HG03558 (cell line): Measurements from ENCODE around the gene PPP2R2B.

Experiments used
- ATAC-seq: cut with Tn5 transposase; IDR thresholded peaks from one replicate; pipeline ENCODE4 v1.9.1; 2021; ENCODE audit warnings: moderate number of reproducible peaks; ENCODE audit not compliant: unreplicated experiment; ENCODE audit errors: extremely low read depth

The PPP2R2B gene

DNA sequence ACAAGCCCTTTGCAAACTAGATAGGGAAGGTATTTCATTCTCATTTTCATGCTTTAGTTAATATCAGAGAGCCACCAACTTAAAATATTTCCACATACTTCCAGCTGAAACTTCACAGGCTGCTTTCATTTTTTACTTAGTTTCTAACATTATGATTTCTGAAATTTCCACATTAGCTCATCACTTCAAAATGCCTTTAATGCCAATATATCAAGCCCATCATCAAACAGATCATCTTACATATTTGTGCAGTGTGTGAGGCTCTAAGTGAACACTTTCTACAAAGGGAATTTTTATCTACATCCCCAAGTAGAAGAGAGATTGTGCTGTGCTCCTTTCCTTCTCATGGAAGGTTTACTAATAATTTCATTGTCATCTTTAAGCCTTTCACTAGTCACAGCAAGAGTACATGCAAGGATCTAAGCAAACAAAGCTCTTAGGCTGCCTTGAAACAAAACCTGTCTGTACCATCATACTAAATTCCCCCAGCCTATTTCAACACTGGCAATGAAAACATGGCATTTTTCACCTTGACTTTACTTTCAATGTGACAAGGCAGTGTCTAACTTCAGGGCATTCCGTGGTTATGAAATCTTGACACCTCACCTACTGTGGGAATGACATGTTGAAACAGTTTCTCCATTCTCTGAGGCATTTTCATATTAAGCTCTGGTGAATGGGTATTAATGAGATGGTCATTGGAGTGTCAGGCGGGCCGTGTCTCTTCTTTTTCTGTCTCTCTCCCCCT lies 45.4 kb downstream of the PPP2R2B start:
- no peak for ATAC-seq

- no peak for ATAC-seq
Measured at GRCh38 chr5:146828385-146828784, 50.2 kb downstream of the PPP2R2B start.

- no peak for ATAC-seq
Measured at GRCh38 chr5:146827901-146828300, 50.7 kb downstream of the PPP2R2B start.

DNA sequence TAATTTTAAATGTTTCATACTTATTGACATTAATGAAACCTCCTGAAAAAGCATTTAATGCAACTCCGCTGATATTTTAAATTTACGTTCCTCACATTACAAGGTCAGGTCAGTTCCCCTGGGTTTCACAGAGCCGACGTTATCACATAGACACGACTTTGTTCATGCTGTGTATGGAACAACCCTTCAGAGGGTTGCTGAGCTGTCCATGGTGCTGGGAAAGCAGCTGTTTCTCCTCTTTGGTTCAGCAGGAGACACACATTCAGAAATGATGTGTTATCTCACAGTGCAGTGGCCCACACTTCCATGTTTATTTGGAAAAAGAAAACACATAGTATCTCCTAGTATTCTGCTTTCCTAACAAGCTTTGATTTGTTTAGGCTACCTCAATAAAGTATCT lies 53.5 kb downstream of the PPP2R2B start:
- ATAC-seq, result no peak

- ATAC-seq, result no peak
Measured at GRCh38 chr5:146821732-146822131, 56.8 kb downstream of the PPP2R2B start.

- no peak for ATAC-seq
Measured at GRCh38 chr5:146820987-146821386, 57.6 kb downstream of the PPP2R2B start.

DNA sequence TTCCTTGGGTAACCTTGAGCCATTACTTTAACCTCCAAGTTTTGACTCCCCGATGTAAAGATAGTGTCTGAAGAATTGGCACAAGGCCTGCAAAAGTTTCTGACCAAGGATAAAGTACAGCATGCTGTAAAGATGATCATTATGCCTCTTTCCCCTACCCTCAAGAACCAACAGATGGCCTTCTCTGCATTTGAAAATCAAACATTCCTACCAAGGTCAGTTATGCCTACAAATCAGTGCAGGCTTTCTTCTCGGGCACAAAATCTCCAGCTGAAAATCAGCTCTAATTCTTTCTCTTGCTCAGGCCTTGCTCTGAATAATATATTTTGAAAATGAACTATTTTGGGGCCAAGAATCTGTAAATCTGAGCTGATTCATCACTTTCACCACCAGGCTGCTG lies 59.7 kb downstream of the PPP2R2B start:
- no peak for ATAC-seq

- no peak for ATAC-seq
Measured at GRCh38 chr5:146817973-146818372, 60.6 kb downstream of the PPP2R2B start.

DNA sequence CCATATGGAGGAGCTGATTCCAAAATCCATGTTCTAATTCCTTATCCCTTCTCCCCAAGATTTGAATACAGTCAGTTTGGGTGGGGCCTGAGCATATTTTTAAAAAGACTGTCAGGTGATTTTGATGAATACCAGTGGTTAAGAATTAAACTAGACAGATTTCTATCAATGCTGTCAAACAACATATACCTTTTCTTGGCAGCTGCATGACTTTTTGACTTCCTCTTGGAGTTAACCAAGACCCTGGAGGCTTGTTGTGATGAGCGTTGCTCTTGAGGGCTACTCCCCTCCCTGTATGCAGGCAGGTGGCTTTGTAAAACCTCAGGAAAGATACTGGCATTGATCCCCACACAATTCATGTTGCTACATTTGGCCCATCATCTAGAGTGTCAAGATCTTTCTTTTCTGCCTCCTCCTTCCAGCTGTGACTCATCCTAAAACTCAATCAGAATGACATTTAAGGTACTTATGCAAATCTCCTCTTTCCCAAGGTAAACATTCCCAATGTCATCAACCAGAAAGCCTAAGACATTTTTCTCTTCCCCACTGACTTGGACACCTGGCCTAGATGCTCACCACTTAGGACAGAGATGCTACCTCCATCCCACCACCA lies 61.7 kb downstream of the PPP2R2B start:
- no peak for ATAC-seq

DNA sequence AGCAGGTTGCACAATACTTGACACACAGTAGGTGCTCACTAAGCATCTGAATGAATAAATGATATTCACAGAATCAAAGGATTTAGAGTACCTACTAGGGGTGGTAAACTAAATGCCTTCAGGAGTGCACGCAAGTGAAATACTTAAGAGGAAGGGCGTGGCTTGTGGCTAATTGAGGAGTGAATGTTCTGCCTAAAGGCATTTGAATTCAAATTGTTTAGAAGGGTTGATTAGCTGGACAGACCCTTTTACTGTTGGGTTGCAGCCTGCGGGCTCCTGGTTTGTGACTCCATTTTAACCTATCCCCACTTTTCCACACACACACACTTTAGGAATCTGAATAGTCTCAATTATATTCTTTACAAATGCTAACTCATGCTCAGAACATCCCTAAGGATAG lies 63.1 kb downstream of the PPP2R2B start:
- no peak for ATAC-seq

- ATAC-seq, result no peak
Measured at GRCh38 chr5:146813346-146814157, 65.0 kb downstream of the PPP2R2B start.

- no peak for ATAC-seq
Measured at GRCh38 chr5:146805081-146805480, 73.5 kb downstream of the PPP2R2B start.

- ATAC-seq, result no peak
Measured at GRCh38 chr5:146802945-146803522, 75.5 kb downstream of the PPP2R2B start.

GRCh38 chr5:146799671-146800070 lies 78.9 kb downstream of the PPP2R2B start:
- ATAC-seq, result no peak

GRCh38 chr5:146799231-146799630 lies 79.3 kb downstream of the PPP2R2B start:
- no peak for ATAC-seq

DNA sequence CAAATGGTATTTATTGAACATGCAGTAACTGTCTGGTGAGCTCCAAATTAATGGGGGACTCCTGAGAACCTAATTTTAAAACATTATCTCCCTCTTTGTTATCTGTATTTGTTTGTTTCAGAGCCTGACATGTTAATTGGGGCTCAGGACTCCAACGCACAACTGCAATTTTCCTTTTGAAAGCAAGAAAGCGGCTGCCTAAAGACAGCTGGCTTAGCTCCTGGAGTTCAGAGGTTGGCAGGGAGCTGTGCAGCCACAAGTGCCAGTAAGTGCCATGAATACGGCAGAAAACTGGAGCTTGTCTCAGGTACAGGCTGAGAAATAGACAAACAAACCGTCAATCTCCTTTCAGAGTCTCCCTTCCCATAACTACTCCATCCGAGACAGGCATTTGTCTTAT lies 80.9 kb downstream of the PPP2R2B start:
- no peak for ATAC-seq

DNA sequence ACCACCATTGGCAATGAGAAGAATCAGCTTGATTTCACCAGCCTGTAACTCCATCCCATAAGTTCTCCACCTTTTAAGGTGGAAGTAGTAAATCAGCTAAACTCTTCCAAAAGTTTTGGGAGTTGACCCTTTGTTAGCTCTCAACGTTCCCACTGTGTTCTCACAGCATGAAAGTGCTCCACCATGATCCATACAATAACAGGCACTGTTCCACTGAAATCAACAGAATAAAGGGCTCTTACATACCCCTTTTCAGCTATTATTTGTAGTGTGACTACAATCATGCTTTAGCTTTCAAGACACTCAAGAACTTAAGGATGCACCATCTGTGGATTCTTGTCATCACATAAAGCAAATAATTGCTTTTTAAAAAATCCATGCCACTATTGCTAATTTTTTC lies 81.6 kb downstream of the PPP2R2B start:
- no peak for ATAC-seq

DNA sequence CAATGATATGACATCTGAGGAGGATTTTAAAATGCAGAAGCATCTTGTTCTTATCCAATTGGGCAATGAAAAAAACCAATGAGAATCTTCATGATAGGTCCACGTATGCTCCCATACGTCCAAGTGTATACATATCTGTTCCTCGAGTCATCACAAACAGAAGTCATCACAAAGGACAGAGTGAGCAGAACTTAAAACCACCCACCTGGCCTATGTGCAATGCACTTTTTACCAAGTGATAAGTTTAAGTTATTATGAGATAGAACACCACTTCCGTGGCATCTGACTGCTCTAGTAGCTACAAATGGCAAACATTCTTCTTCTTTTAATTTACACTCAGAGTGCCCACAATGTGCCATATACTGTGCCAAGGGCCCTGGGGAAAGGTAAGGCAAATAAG lies 82.4 kb downstream of the PPP2R2B start:
- no peak for ATAC-seq

- no peak for ATAC-seq
Measured at GRCh38 chr5:146794326-146795029, 84.1 kb downstream of the PPP2R2B start.

GRCh38 chr5:146793709-146794108 lies 84.8 kb downstream of the PPP2R2B start:
- no peak for ATAC-seq
